MM.1S (cell line): ENCODE measurements around the gene TMEM238.

Experiments used
- DNase-seq: peaks from one replicate; pipeline ENCODE4 v3.0.0-alpha.2; 2015
- H2AFZ ChIP-seq: fragments of 300-600 bp; sonication (generic); 2 replicates; pipeline ENCODE4 v1.6.0; 2016; ENCODE audit warnings: antibody characterized with exemption, low read length
- H3F3A ChIP-seq: fragments of 300-600 bp; sonication (generic); 2 replicates; pipeline ENCODE4 v1.6.1; 2016; ENCODE audit warnings: mild to moderate bottlenecking, antibody characterized with exemption, low read length, moderate library complexity, mixed read lengths; ENCODE audit not compliant: insufficient read depth
- H3K27ac ChIP-seq: fragments of 300-600 bp; sonication (generic); 2 replicates; pipeline ENCODE4 v1.5.1; 2016; ENCODE audit warnings: mild to moderate bottlenecking, low read length
- H3K27me3 ChIP-seq: fragments of 300-600 bp; sonication (generic); replicated peaks from 2 replicates; pipeline ENCODE4 v1.6.0; 2016; ENCODE audit warnings: low read length; ENCODE audit not compliant: insufficient read depth
- H3K36me3 ChIP-seq: fragments of 300-600 bp; sonication (generic); replicated peaks from 2 replicates; pipeline ENCODE4 v1.6.1; 2016; ENCODE audit warnings: mild to moderate bottlenecking, low read length, mixed read lengths; ENCODE audit not compliant: insufficient read depth
- H3K4me1 ChIP-seq: fragments of 300-600 bp; sonication (generic); 2 replicates; pipeline ENCODE4 v1.6.1; 2016; ENCODE audit warnings: low read length, mixed read lengths
- H3K4me2 ChIP-seq: fragments of 300-600 bp; sonication (generic); 2 replicates; pipeline ENCODE4 v1.6.0; 2016; ENCODE audit warnings: low read depth, low read length
- H3K4me3 ChIP-seq: fragments of 300-600 bp; sonication (generic); 2 replicates; pipeline ENCODE4 v1.5.1; 2016; ENCODE audit warnings: low read length, mixed read lengths
- H3K79me2 ChIP-seq: fragments of 300-600 bp; sonication (generic); 2 replicates; pipeline ENCODE4 v1.6.1; 2016; ENCODE audit warnings: mixed run types, low read length, mixed read lengths
- H3K9ac ChIP-seq: fragments of 300-600 bp; sonication (generic); 2 replicates; pipeline ENCODE4 v1.6.1; 2016; ENCODE audit warnings: low read length, mixed read lengths
- H3K9me2 ChIP-seq: fragments of 300-600 bp; sonication (generic); replicated peaks from 2 replicates; pipeline ENCODE4 v1.6.1; 2016; ENCODE audit warnings: mild to moderate bottlenecking, low read length, mixed read lengths; ENCODE audit not compliant: insufficient read depth
- H3K9me3 ChIP-seq: fragments of 300-600 bp; sonication (generic); replicated peaks from 2 replicates; pipeline ENCODE4 v1.6.1; 2016; ENCODE audit warnings: mild to moderate bottlenecking, low read length, mixed read lengths; ENCODE audit not compliant: insufficient read depth
- H4K20me1 ChIP-seq: fragments of 300-600 bp; sonication (generic); 2 replicates; pipeline ENCODE4 v1.6.1; 2016; ENCODE audit warnings: mild to moderate bottlenecking, low read length, moderate library complexity, mixed read lengths; ENCODE audit not compliant: insufficient read depth
- CTCF ChIP-seq: fragments of 300-600 bp; sonication (generic); IDR thresholded peaks from 2 replicates; pipeline ENCODE4 v1.5.1; 2016; ENCODE audit warnings: antibody characterized with exemption, low read length, mixed read lengths
- EZH2 ChIP-seq: fragments of 300-600 bp; sonication (generic); optimal IDR thresholded peaks from 2 replicates; pipeline ENCODE3; 2017; ENCODE audit warnings: low read depth, mild to moderate bottlenecking, antibody characterized with exemption, low read length, mixed read lengths
- EZH2phosphoT487 ChIP-seq: fragments of 300-600 bp; sonication (generic); IDR thresholded peaks from 2 replicates; pipeline ENCODE4 v1.6.1; 2018; ENCODE audit warnings: antibody characterized with exemption, low read length

The TMEM238 gene

GRCh38 chr19:55377356-55378131, 6.5 kb downstream of the TMEM238 start:
- no peaks in the 10 kb centered on the region for H3K9me2 ChIP-seq

GRCh38 chr19:55376241-55376933, 7.7 kb downstream of the TMEM238 start, which contains the start of gene TMEM190:
Gene TMEM190, plus strand, starts transcription at chr19:55376826. Its CDS starts 28 bp downstream, at chr19:55376854.
- H3K9ac ChIP-seq = no peak within 1 kb of the TSS
- no peak for DNase-seq
- no peaks in the 10 kb centered on the region; the same call in 1 of the 2 replicates for H3K4me1 ChIP-seq
- H3K79me2 ChIP-seq = peaks cover under 1% of the 10 kb centered on the region
- H3K9me2 ChIP-seq = no peaks in the 10 kb centered on the region
- H3K4me2 ChIP-seq = no peak within 1 kb of the TSS
- H4K20me1 ChIP-seq = no peaks in the 10 kb centered on the region
- no peak within 1 kb of the TSS for H3K4me3 ChIP-seq
- no peak within 1 kb of the TSS for H2AFZ ChIP-seq
- TF ChIP-seq EZH2 (no peak), CTCF (no peak), EZH2phosphoT487 (no peak)
- H3K36me3 ChIP-seq = no peaks in the 10 kb centered on the region
- no peaks in the 10 kb centered on the region for H3K9me3 ChIP-seq
- peaks cover 28% of the 10 kb centered on the region for H3K27me3 ChIP-seq
- no peak within 1 kb of the TSS for H3K27ac ChIP-seq
- no peaks in the 10 kb centered on the region; the same call in 1 of the 2 replicates for H3F3A ChIP-seq

More at GRCh38 chr19:55377356-55378131, 6.5 kb downstream of the TMEM238 start:
- H3K4me1 ChIP-seq = peaks cover 5% of the 10 kb centered on the region; the same call in 1 of the 2 replicates
- TF ChIP-seq EZH2 (no peak), EZH2phosphoT487 (no peak), CTCF (no peak)
- H3F3A ChIP-seq = peaks cover 4% of the 10 kb centered on the region; the same call in 1 of the 2 replicates
- H3K27me3 ChIP-seq = peaks cover 18% of the 10 kb centered on the region
- no peak overlapping the region for H2AFZ ChIP-seq
- H3K36me3 ChIP-seq = no peaks in the 10 kb centered on the region
- no peak overlapping the region for H3K9ac ChIP-seq
- no peak for DNase-seq
- H3K9me3 ChIP-seq = no peaks in the 10 kb centered on the region
- peaks cover 12% of the 10 kb centered on the region for H3K79me2 ChIP-seq
- no peak overlapping the region for H3K4me3 ChIP-seq
- no peak overlapping the region for H3K27ac ChIP-seq
- H4K20me1 ChIP-seq = no peaks in the 10 kb centered on the region
- no peak overlapping the region for H3K4me2 ChIP-seq

- H3K79me2 ChIP-seq = no peaks in the 10 kb centered on the region
- no peaks in the 10 kb centered on the region; the same call in 1 of the 2 replicates for H3K4me1 ChIP-seq
- H3K36me3 ChIP-seq = no peaks in the 10 kb centered on the region
- no peaks in the 10 kb centered on the region; the same call in 1 of the 2 replicates for H3F3A ChIP-seq
- no peak overlapping the region for H3K27ac ChIP-seq
- DNase-seq = no peak
- H3K9ac ChIP-seq = no peak overlapping the region
- H3K4me2 ChIP-seq = no peak overlapping the region
- H3K4me3 ChIP-seq = no peak overlapping the region
- no peaks in the 10 kb centered on the region for H3K9me2 ChIP-seq
- no peak overlapping the region for H2AFZ ChIP-seq
- H4K20me1 ChIP-seq = no peaks in the 10 kb centered on the region
- H3K27me3 ChIP-seq = peaks cover 47% of the 10 kb centered on the region
- H3K9me3 ChIP-seq = no peaks in the 10 kb centered on the region
- TF ChIP-seq EZH2phosphoT487 (no peak), EZH2 (no peak), CTCF (no peak)
These were observed 9.9 kb downstream of the TMEM238 start for GRCh38 chr19:55373993-55374757.
